GM12878 (cell line): ENCODE results near the gene THTPA. TPM values are rescaled to one million over a fixed set of nuclear protein-coding genes. Genes with fewer than 3 reads are reported as not detected.

ENCODE experiments used
- ATAC-seq: fragments of 200-7000 bp; cut with Tn5 transposase; 3 replicates; pipeline ENCODE4 v1.9.1; 2020; ENCODE audit warnings: mild to moderate bottlenecking, moderate library complexity
- BruUV-seq: library from RNA; stranded (reverse); fragments of 400-500 nt; replicated peaks from 2 replicates; lab custom pipeline; 2021; lab: Mats Ljungman, UMichigan
- CTCF ChIA-PET: fragments of 300-600 bp; sonication (Branson Sonifier 250); formaldehyde crosslinking; extraction: SDS; loops from one replicate; lab custom pipeline; 2021; ENCODE audit warnings: inconsistent platforms; lab: Yijun Ruan, JAX
- POLR2A ChIA-PET: fragments of 350-600 bp; formaldehyde crosslinking; extraction: SDS; loops from one replicate; lab custom pipeline; 2021; ENCODE audit warnings: inconsistent platforms; lab: Charles Lee
- RAD21 ChIA-PET: fragments of 300-600 bp; sonication (Branson Sonifier 250); formaldehyde crosslinking; loops from one replicate; lab custom pipeline; 2023; ENCODE audit warnings: antibody characterized with exemption; ENCODE audit not compliant: unreplicated experiment; lab: Charles Lee
- SMC1A ChIA-PET: fragments of 300-600 bp; sonication (Branson Sonifier 250); formaldehyde crosslinking; loops from one replicate; lab custom pipeline; 2023; ENCODE audit not compliant: unreplicated experiment, uncharacterized antibody; lab: Charles Lee
- DNase-seq: peaks from one replicate; pipeline ENCODE4 v3.0.0-alpha.2; 2011; ENCODE audit warnings: low read depth, low spot score
- FAIRE-seq: peaks from 3 replicates; lab custom pipeline; 2011; peaks lifted over from hg19 to GRCh38; lab: Jason Lieb, UNC
- H2AFZ ChIP-seq: 2 replicates; pipeline ENCODE4 v1.6.0; 2011; ENCODE audit warnings: low read depth, low read length, control low read depth; ENCODE audit not compliant: control insufficient read depth
- H3K27ac ChIP-seq: 2 replicates; pipeline ENCODE4 v1.5.1; 2011; ENCODE audit warnings: control low read depth; ENCODE audit not compliant: control insufficient read depth, insufficient read depth
- H3K27me3 ChIP-seq, 2 experiments: replicated peaks in 1 of 2; 2 replicates each; pipeline versions ENCODE4 v1.6.0 to v1.6.1; 2011; ENCODE audit warnings: low read length in 1 of 2; ENCODE audit not compliant: control insufficient read depth in 2 of 2, insufficient read depth in 2 of 2
- H3K36me3 ChIP-seq, 2 experiments: 2 replicates each; pipeline ENCODE4 v1.5.1; 2011; ENCODE audit warnings: low read length in 1 of 2; ENCODE audit not compliant: control insufficient read depth in 2 of 2, insufficient read depth in 2 of 2
- H3K4me1 ChIP-seq: 2 replicates; pipeline ENCODE4 v1.6.1; 2011; ENCODE audit warnings: mild to moderate bottlenecking, low read length, moderate library complexity, mixed read lengths; ENCODE audit not compliant: control insufficient read depth, insufficient read depth
- H3K4me2 ChIP-seq: 2 replicates; pipeline ENCODE4 v1.6.0; 2011; ENCODE audit warnings: control low read depth; ENCODE audit not compliant: control insufficient read depth, insufficient read depth
- H3K4me3 ChIP-seq: fragments of 200-600 bp; sonication (generic); 2 replicates; pipeline ENCODE4 v1.5.1; 2016
- H3K79me2 ChIP-seq: 2 replicates; pipeline ENCODE4 v1.6.0; 2011; ENCODE audit warnings: low read length; ENCODE audit not compliant: control insufficient read depth, insufficient read depth
- H3K9ac ChIP-seq: 2 replicates; pipeline ENCODE4 v1.8.0; 2011; ENCODE audit warnings: low read length, control low read depth, mixed read lengths; ENCODE audit not compliant: control insufficient read depth, insufficient read depth
- H3K9me3 ChIP-seq: replicated peaks from 3 replicates; pipeline ENCODE4 v1.5.1; 2011; ENCODE audit warnings: mild to moderate bottlenecking, low read length; ENCODE audit not compliant: control insufficient read depth, insufficient read depth
- H4K20me1 ChIP-seq: 2 replicates; pipeline ENCODE4 v1.6.0; 2011; ENCODE audit not compliant: control insufficient read depth, insufficient read depth
- CHD4 ChIP-seq: fragments of 200-600 bp; sonication (generic); IDR thresholded peaks from 2 replicates; pipeline ENCODE4 v1.6.1; 2016; ENCODE audit warnings: mild to moderate bottlenecking
- EED ChIP-seq: sonication (generic); IDR thresholded peaks from 2 replicates; pipeline ENCODE4 v1.6.1; 2016; ENCODE audit warnings: antibody characterized with exemption, low read depth
- IKZF1 ChIP-seq: fragments of 450-650 bp; conservative IDR thresholded peaks from 2 replicates; pipeline ENCODE4 v1.6.1; 2017; ENCODE audit warnings: antibody characterized with exemption, mild to moderate bottlenecking
- IKZF2 ChIP-seq, 2 experiments: fragments of 450-650 bp; IDR thresholded peaks; 2 replicates each; pipeline ENCODE4 v1.6.1; 2017; ENCODE audit warnings: mild to moderate bottlenecking in 2 of 2, moderate library complexity in 2 of 2
- JUNB ChIP-seq: IDR thresholded peaks from 2 replicates; pipeline ENCODE4 v1.6.1; 2016; ENCODE audit warnings: antibody characterized with exemption, mild to moderate bottlenecking
- JUND ChIP-seq: IDR thresholded peaks from 2 replicates; pipeline ENCODE4 v1.6.1; 2012; ENCODE audit warnings: low read depth, mild to moderate bottlenecking, low read length, improper control_type of control experiment, moderate library complexity
- LARP7 ChIP-seq: fragments of 450-650 bp; IDR thresholded peaks from 2 replicates; pipeline ENCODE4 v1.6.1; 2017; ENCODE audit warnings: mild to moderate bottlenecking
- MXI1 ChIP-seq: fragments of 150-350 bp; IDR thresholded peaks from 2 replicates; pipeline ENCODE4 v1.6.1; 2011; ENCODE audit warnings: low read depth, mild to moderate bottlenecking, inconsistent platforms, low read length, improper control_type of control experiment
- POU2F2 ChIP-seq: IDR thresholded peaks from 3 replicates; pipeline ENCODE4 v1.6.1; 2011; ENCODE audit warnings: low read depth, mild to moderate bottlenecking, low read length, borderline replicate concordance
- RAD51 ChIP-seq: fragments of 450-650 bp; IDR thresholded peaks from 2 replicates; pipeline ENCODE4 v1.6.1; 2016; ENCODE audit warnings: moderate library complexity, mild to moderate bottlenecking, inconsistent platforms
- RB1 ChIP-seq: fragments of 450-650 bp; formaldehyde crosslinking; IDR thresholded peaks from 2 replicates; pipeline ENCODE4 v1.6.1; 2017; ENCODE audit warnings: mild to moderate bottlenecking, borderline replicate concordance
- SP1 ChIP-seq: IDR thresholded peaks from one replicate; pipeline ENCODE4 v1.6.1; 2011; ENCODE audit warnings: low read depth, low read length
- WRNIP1 ChIP-seq: IDR thresholded peaks from 2 replicates; pipeline ENCODE4 v1.6.1; 2011; ENCODE audit warnings: low read depth, low read length, improper control_type of control experiment, borderline replicate concordance
- YY1 ChIP-seq: IDR thresholded peaks from 2 replicates; pipeline ENCODE4 v1.6.1; 2011; ENCODE audit warnings: low read depth, mild to moderate bottlenecking, low read length
- ZNF217 ChIP-seq: fragments of 450-650 bp; IDR thresholded peaks from 2 replicates; pipeline ENCODE4 v1.6.1; 2017; ENCODE audit warnings: antibody characterized with exemption, mild to moderate bottlenecking
- ZNF622 ChIP-seq: fragments of 450-650 bp; IDR thresholded peaks from 2 replicates; pipeline ENCODE4 v1.6.1; 2017; ENCODE audit warnings: mild to moderate bottlenecking, inconsistent platforms
- WGBS: methylation state at CpG from one replicate; pipeline ENCODE4 v1.1.6; 2016; ENCODE audit warnings: low lambda C conversion rate; ENCODE audit not compliant: insufficient replicate concordance, insufficient coverage; ENCODE audit errors: missing lambda C conversion rate; 5-methylcytosine and 5-hydroxymethylcytosine counted together
- in situ Hi-C: fragments of 300-500 bp; cut with MboI; formaldehyde crosslinking; loops from 9 replicates; pipeline ENCODE4 v1.14.3; 2018; ENCODE audit warnings: mixed read lengths
- intact Hi-C: fragments of 100-400 bp; cut with micrococcal nuclease; formaldehyde crosslinking; loops from one replicate; pipeline ENCODE4 v1.14.2; 2022; ENCODE audit not compliant: unreplicated experiment
- polyA plus RNA-seq, 11 experiments: library from polyadenylated mRNA; depleted of rRNA in 4 of 11; unstranded in 6 of 11; stranded (reverse) in 5 of 11; fragments of >200 nt; fragmentation: Nextera tagmentation in 4 of 11; fragmentation: Illumina TruSeq in 1 of 11; extraction: Ambion mirVana in 4 of 11; extraction: Trizol in 1 of 11; gene quantifications; 1 replicate in 1 of 11; 2 replicates in 10 of 11; pipeline versions ENCODE4 v1.2.1 to v1.2.3, GENCODE V29; 2011 to 2016; ENCODE audit warnings: inconsistent platforms in 2 of 11, missing spikeins in 2 of 11, low read depth in 1 of 11
- total RNA-seq, 4 experiments: library from RNA; depleted of rRNA in 3 of 4; stranded (reverse); fragments of >200 nt in 3 of 4; fragmentation: Illumina TruSeq in 1 of 4; extraction: Trizol in 1 of 4; gene quantifications; 2 replicates each; pipeline versions ENCODE4 v1.2.1 to v1.2.3, GENCODE V29; 2013 to 2021
- TF ChIP-seq, protein P1 (sequence below): IDR thresholded peaks from 2 replicates; pipeline ENCODE4 v1.6.1; 2012; ENCODE audit warnings: low read depth, low read length, improper control_type of control experiment
- TF ChIP-seq, protein P2 (sequence below), 3 experiments: IDR thresholded peaks in 2 of 3; conservative IDR thresholded peaks in 1 of 3; 2 replicates each; pipeline ENCODE4 v1.5.1; 2011; ENCODE audit warnings: low read depth in 3 of 3, low read length in 3 of 3, mild to moderate bottlenecking in 3 of 3, control low read depth in 2 of 3, moderate library complexity in 2 of 3, inconsistent platforms in 1 of 3, mixed read lengths in 1 of 3; ENCODE audit not compliant: control insufficient read depth in 2 of 3, insufficient read depth in 1 of 3; ENCODE audit errors: extremely low read depth in 1 of 3

The THTPA gene
- total and polyA plus RNA-seq, 10 of the 15 experiments (the other 5 are each of a cell fraction or from before 2014, with no cell fraction given) = 3.1 to 24.9 (median 12.8) TPM

DNA sequence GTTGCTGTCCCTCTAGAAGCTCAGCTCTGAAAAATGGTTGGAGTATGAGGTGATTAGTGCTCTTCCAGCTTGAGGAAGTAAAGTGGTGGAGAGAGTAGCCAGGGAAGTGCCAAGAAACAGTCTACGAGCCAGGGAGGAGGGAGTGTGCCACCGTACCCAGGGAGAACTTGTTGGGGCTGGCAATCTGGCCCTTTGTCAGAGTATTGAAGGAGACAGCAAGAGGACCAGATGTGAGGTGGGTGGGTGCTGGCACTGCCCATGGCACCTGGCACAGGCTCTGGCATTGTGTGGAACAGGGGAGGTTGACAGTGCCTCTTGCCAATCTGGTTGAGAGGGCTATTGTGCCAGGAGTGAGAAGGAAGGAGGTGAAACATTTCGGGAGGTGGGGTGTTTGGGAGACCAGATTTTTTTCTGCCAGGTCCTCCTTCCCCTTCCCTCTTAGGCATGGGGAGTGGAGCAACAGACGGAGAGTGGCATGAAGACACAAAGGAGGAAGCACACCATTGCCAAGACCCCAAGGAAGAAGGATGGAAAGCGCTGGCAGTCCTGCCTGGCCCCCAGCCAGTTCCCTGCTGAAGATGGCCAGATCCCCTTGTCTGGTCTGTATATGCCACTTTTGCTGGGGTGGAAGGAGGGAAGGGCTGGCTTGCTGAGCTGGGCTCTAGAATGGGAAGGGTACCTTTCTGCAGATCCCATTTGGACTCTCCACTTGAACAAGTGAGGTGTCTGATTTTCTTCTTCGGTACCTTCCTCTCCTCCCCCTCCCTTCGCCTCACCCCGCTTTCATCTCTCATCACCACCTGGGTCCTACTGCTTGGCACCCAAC, 42.0 kb upstream of the THTPA start:
- ATAC-seq (no peak), FAIRE-seq (no peak), DNase-seq (no peak)
- intact Hi-C loops = no loop called here
- ChIA-PET CTCF (no interaction called here), POLR2A (no interaction called here), SMC1A (no interaction called here), RAD21 (no interaction called here)
- H3K4me1 ChIP-seq = no peaks in the 10 kb centered on the region
- no peak overlapping the region for H3K9ac ChIP-seq
- no peaks in the 10 kb centered on the region for H3K9me3 ChIP-seq
- in situ Hi-C loops = no loop called here
- BruUV-seq = no TSS peak
- no peak overlapping the region for H3K4me2 ChIP-seq
- H3K36me3 ChIP-seq = no peaks in the 10 kb centered on the region
- H3K27ac ChIP-seq = no peak overlapping the region
- no peaks in the 10 kb centered on the region for H3K79me2 ChIP-seq
- H4K20me1 ChIP-seq = no peaks in the 10 kb centered on the region
- H3K4me3 ChIP-seq = no peak overlapping the region
- H3K27me3 ChIP-seq = no peaks in the 10 kb centered on the region
- H2AFZ ChIP-seq = no peak overlapping the region
- WGBS = 69% methylated on average over 8 of the region's 8 CpGs
- TF ChIP-seq JUND (no peak), RAD51 (no peak), IKZF2 (IDR thresholded peaks at IDR 0.05) (no peak), WRNIP1 (no peak)
- TF ChIP-seq, protein P1, sequence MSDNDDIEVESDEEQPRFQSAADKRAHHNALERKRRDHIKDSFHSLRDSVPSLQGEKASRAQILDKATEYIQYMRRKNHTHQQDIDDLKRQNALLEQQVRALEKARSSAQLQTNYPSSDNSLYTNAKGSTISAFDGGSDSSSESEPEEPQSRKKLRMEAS = no peak

DNA sequence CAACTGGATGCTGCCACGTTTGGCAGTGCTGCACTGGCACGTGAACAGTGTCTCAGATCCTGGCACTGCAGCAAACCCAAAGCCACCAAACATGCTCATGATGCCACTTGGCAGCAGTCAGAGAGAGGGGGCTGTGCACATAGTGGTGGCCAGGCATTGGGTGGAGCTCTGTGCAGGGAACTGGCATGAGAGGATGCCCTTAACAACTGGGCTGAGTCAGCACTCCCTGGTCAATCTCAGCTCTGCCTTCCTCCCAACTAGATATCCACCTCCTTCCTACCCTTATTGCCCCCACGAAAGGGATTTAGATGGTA, 41.5 kb upstream of the THTPA start:
- CTCF ChIA-PET = interaction anchor here (1.0 kb wide), 1 partner anchor 17 kb away, joined by 3 read pairs; no protein-coding TSS in a partner anchor
- no TSS peak for BruUV-seq
- FAIRE-seq (no peak), DNase-seq (no peak), ATAC-seq (no peak)
- H3K4me2 ChIP-seq = no peak overlapping the region
- RAD21 ChIA-PET = no interaction called here
- no peaks in the 10 kb centered on the region for H3K36me3 ChIP-seq
- WGBS = 32% methylated on average over 3 of the region's 3 CpGs
- no peak overlapping the region for H3K9ac ChIP-seq
- no peaks in the 10 kb centered on the region for H3K27me3 ChIP-seq
- SMC1A ChIA-PET = no interaction called here
- H3K27ac ChIP-seq = no peak overlapping the region
- in situ Hi-C loops (no loop called here), intact Hi-C loops (no loop called here)
- no peak overlapping the region for H2AFZ ChIP-seq
- POLR2A ChIA-PET = no interaction called here
- H4K20me1 ChIP-seq = no peaks in the 10 kb centered on the region
- H3K4me1 ChIP-seq = no peaks in the 10 kb centered on the region
- no peaks in the 10 kb centered on the region for H3K9me3 ChIP-seq
- no peak overlapping the region for H3K4me3 ChIP-seq
- H3K79me2 ChIP-seq = no peaks in the 10 kb centered on the region
- TF ChIP-seq LARP7 = no peak
- no peak for TF ChIP-seq RB1
- TF ChIP-seq EED = no peak
- TF ChIP-seq ZNF217 = no peak
- no peak for TF ChIP-seq SP1
- TF ChIP-seq YY1 = no peak
- TF ChIP-seq MXI1 = no peak
- TF ChIP-seq POU2F2 = no peak
- TF ChIP-seq JUNB = no peak
- no peak for TF ChIP-seq ZNF622
- TF ChIP-seq IKZF1 = no peak
- no peak for TF ChIP-seq CHD4
- TF ChIP-seq, protein P2, sequence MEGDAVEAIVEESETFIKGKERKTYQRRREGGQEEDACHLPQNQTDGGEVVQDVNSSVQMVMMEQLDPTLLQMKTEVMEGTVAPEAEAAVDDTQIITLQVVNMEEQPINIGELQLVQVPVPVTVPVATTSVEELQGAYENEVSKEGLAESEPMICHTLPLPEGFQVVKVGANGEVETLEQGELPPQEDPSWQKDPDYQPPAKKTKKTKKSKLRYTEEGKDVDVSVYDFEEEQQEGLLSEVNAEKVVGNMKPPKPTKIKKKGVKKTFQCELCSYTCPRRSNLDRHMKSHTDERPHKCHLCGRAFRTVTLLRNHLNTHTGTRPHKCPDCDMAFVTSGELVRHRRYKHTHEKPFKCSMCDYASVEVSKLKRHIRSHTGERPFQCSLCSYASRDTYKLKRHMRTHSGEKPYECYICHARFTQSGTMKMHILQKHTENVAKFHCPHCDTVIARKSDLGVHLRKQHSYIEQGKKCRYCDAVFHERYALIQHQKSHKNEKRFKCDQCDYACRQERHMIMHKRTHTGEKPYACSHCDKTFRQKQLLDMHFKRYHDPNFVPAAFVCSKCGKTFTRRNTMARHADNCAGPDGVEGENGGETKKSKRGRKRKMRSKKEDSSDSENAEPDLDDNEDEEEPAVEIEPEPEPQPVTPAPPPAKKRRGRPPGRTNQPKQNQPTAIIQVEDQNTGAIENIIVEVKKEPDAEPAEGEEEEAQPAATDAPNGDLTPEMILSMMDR (IDR thresholded peaks at IDR 0.05 in 2 of 3, conservative IDR thresholded peaks at IDR 0.05 in 1 of 3; ENCODE audit: control insufficient read depth in 2 of 3, extremely low read depth in 1 of 3, insufficient read depth in 1 of 3, low read depth in 3 of 3, low read length in 3 of 3) = no peak
